Keratinocyte (primary cell): ENCODE data around the gene CCT3.

Experiments used
- CTCF ChIP-seq, 3 experiments: IDR thresholded peaks in 1 of 3; conservative IDR thresholded peaks in 1 of 3; optimal IDR thresholded peaks in 1 of 3; 2 replicates in 2 of 3; 3 replicates in 1 of 3; pipeline versions ENCODE3 to v1.5.1; 2011; ENCODE audit warnings: low read length in 3 of 3, mild to moderate bottlenecking in 3 of 3, moderate library complexity in 2 of 3, control low read depth in 1 of 3, inconsistent platforms in 1 of 3; ENCODE audit not compliant: insufficient read depth in 2 of 3; ENCODE audit errors: extremely low read depth in 1 of 3
- EZH2 ChIP-seq: IDR thresholded peaks from one replicate; pipeline ENCODE4 v1.6.1; 2012; ENCODE audit warnings: inconsistent platforms, mild to moderate bottlenecking, low read length, moderate library complexity

DNA sequence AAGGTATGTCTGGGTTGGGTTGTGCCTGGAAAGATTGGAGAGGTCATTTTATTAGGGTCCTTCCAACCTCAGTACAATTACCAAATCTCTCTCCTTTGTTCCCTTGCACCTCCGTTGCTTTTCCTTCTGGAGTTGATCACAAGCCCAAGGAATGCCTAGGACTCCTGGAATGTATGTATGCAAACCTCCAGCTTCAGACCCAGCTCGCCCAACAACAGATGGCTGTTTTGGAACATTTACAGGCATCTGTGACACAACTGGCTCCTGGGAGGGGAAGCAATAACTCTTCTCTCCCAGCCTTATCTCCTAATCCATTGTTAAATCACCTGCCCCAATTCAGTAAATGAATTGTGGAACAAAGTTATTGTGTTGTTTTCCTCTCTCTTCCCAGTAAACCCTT, 8.5 kb upstream of the CCT3 start:
- TF ChIP-seq CTCF (optimal IDR thresholded peaks at IDR 0.05 in 1 of 3, IDR thresholded peaks at IDR 0.05 in 1 of 3, conservative IDR thresholded peaks at IDR 0.05 in 1 of 3; ENCODE audit: extremely low read depth in 1 of 3, insufficient read depth in 2 of 3, low read length in 3 of 3) (no peak), EZH2 (no peak)
